GM19395 (cell line): ENCODE measurements around the gene SH3RF3.

Experiments
- ATAC-seq: cut with Tn5 transposase; IDR thresholded peaks from one replicate; pipeline ENCODE4 v1.9.1; 2021; ENCODE audit warnings: mild to moderate bottlenecking, moderate library complexity; ENCODE audit not compliant: unreplicated experiment

SH3RF3 gene

DNA sequence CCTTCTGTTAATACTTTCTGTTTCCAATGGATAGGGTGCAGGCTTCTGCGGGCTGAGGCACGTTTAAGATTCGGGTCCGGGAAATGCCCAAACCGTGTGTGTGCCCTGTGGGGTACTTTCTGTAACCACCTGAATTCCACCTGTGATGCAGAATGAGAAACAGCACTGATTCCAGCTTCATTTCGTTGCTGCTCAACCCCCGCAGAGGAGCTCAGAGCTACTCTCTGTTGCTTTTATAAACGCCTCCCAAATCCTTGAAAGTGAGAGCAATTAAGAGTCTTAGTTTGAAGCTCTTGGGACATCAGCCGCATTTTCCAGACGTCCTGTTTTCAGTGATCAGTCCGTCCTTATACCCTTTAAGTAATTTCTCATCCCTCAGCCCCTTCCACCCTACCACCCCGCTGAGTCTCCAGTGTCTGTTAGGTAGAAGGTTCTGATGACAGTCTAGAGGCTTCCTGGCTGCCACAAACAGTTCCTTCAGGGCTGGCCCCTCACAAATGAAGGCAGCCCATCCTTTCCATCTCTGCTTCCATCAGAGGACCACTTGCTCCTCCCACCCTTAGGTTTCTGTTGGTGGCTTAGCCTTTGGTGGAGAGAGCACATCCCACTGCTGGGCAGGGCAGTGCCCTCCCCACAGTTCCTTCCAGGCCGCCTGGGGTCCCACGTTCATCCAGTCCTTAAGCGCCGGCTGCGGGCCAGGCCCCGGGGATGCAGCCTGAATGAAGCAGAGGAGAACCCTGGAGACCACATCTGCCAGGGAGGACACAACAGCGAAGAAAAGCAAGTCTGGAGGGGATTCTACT is 254.7 kb downstream of the SH3RF3 start:
- ATAC-seq = no peak

DNA sequence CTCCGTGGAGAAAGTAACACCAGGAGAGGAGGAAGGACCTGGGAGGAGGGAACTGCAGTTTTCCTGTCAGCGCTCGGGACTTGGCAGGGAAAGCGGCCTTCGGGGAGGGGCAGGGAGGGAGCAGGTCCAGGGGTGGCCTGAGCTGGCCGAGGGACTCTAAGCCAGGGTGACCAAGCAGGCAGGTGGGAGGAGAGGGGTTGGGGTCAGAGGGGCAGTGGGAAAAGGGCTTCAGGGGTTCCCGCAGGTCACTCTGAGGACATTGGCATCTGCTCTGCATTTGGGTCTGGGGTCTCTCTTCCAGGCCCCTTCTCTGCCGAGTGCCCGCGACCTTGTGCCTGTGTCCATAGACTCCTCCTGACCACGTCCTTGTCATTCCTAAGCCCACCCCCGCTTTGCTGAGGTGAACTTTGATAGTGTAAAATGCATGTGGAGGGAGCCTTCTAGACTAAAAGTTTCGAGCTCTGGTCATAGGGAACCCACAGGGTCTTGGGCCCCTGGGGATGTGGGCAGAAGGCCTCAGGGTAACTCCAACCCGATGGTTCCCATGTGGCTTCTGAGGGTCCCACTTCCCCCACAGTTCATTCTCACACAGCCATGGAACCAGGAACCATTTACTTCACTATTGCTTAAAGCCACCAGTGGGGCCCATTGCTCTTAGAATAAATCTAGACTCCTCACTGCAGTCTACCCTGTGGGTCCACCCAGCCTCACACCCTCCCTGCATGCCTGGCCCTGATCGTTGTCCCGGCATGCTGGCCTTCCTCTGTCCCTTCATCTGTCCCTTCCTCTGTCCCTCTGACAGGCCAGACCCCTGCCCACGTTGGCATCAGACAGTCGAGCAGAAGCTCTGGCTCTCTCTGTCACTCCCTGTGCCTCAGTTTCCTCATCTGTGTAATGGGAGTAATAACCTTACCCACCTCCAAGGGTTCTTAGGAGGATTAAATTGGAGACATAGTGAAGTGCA is 255.6 kb downstream of the SH3RF3 start:
- ATAC-seq = no peak

DNA sequence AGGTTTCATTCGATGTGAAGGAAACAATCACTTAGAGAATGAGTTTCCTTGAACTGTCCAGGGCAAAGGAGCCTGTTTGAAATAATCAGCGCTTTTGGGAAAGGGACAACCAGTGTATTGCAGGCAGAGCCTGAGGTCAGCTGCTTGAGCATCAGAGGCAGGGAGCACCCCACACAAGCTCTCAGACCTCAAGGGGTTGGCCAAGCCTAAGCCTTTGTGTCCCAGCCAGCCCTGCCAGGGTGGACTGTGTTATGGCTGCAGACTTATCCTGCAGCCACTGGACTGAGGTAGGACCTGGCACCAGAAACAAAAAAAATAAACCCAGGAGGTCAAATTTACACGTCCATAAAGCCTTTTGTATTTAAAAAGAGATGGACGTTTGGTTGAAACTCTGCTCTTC is 256.5 kb downstream of the SH3RF3 start:
- ATAC-seq = no peak

DNA sequence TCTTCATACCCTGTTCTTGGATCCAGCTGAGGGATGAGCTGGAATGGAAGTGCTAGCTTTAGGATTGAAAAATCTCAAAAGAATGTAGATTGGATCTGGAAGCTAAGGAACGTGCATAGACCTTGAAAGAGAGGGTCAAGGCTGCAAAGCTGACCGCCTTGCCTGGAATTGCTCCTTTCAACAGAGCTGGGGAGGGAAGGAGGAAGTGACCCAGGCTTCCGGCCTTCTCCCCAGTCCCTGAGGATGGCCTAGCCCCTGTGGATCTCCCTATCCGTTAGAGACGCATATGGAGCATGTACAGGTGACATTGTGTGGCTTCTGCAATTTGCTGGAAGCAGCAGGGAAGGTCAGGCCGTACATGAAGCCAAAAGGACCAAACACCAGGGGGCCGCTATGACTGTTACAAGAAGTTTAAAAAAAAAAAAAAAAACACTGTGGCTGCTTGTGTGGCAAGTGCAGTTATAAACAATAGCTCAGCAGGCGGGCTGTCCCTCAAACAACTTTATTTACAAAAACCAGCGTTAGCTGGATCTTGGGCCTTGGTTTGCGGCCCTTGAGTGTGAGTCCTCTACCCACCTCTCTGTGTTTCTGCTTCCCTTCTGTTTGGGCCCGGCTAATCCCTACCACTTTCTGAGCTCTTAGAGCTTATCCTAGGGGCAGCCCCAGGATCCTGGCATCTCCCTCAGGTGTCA is 257.1 kb downstream of the SH3RF3 start:
- ATAC-seq = no peak

DNA sequence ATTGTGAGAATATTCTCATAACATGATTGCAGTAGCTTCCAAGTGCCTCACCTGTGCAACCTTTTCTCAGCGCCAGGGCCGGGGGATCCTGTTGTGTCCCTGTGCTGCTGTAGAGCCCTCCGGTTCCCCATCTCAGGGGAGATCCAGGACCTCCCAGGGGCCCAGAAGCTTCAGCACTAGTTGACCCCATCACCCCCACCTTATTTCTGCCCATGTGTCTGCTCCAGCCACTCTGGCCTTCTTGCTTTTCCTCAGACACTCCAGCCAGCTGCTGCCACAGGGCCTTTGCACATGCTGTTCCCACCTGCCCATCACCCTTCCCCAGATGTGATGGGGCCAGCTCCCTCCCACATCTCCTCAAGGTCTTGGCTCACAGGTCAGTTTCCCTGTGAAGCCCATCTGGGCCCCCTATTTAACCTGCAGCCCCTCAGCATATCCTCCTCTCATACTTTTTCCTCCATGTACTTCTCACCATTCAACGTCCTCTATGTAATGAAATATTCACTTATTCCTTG is 258.3 kb downstream of the SH3RF3 start:
- no peak for ATAC-seq

DNA sequence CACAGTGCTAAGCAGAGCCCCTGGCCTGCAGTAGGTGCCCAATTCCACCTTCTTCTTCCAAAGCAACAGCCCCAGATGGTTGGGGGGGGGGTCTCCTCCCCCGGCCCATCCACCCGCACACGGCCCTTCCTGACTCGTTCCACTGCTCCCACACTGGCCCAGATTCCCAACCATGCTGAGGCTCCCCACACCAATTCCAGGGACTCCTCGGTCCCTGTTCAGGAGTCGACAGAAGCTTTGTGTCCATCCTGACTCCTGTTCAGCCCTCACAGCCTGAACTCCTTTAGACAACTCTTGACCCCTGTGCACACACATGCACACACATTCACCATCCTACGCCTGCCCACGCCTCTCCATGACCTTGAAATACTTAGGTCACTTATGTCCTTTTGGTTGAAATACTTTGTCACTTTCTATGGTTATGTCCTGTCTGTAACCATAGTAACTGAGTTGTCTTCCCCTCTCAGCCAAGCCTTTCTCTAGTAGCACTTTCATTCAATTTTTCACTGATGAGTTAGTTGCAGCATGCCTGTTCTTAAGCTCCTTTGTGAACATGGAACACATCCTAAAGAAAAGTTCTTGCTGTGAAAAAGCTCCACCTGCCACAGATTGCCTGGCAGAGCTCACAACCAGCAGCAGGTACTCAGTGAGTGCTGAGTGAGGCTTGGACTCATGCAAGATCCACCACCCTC is 258.9 kb downstream of the SH3RF3 start:
- no peak for ATAC-seq

DNA sequence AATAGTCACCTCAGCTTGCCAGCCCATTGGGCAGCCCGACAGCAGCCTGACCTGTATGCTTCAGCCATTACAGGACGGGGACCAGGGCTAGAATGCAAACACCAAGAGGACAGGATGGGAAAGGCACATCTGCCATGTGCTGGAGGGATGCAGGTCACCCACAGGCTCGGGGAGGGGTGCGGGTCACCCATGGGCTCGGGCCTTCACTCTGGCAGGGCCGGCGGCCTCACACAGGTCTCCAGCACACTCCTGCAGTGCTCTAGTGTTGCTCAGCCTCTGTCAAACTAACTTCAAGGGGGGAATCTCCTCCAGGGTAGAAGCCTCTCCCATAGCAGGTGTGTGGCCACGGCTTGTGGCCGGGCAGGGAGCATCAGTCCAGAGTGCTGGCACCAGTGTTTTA is 262.2 kb downstream of the SH3RF3 start:
- ATAC-seq = no peak

DNA sequence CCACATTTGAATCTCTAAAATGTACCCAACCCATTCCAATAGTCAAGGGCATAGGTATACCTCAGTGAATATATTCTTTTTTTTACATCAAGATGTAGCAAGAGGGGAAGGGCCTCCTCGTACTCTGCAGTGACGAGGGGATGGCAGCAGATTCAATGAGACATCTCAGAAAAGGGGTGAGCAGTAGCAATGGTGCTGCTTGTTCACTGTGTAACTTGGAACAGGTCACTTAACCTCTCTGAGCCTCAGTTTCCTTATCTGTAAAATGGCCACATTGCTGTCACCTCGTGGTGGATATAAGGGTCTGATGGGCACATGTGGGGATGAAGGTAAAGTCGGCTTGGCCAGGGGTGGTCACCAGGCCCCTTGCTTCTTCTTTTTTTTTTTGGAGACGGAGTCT is 263.1 kb downstream of the SH3RF3 start:
- no peak for ATAC-seq

DNA sequence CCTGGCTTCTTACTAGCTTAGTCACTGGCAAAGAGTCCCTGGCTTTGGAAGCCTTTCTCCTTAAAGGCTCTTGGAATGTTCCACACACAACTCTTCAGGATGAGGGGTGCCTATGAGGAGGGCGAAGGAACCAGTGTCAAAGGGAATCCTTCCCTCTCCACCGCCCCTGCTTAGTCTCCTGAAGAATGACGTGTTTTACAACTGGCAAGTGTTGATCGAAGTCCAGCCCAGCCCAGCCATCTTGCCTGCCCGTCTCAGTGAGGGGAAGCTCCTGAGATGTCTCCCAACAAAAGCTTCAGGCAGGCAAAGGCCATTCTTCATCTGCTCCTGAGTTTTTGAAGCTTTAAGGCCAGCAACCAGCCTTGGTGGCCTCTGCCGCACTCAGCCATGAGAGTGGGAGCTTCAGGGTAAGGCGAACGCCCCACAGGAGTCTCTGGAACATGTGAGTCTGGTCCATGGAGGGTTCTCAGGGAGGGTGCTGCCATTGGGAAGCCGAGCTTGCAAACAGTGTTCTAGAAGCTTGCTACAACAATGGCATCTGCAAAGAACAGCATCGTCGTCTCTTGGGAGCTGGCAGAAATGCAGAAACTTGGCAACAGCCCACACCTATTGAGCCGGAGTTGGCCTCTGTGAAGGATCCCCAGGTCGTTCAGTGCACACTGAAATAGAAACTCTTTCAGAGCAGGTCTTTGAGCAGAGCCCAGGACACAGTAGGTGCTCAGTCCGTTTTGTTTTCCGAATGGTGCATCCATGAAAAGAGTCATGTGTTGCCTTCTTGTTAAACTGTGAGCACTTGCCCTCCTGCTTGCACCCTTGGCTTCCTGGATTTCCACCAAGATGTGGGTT is 264.0 kb downstream of the SH3RF3 start:
- ATAC-seq = no peak

DNA sequence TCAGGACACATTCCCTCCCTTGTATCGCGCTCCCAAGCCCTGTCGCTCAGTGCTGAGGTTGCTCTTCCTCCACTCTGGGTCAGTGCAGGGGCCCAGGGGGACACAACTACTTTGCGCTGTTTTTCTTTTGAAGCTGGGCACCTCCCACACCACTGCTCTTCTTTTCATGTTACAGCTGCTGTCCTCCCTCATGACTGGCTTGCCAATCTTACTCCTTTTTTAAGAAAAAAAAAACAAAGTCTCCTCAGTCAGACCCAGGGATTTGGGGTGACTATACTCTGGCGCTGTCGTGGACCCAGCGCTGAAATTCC is 264.6 kb downstream of the SH3RF3 start:
- no peak for ATAC-seq

DNA sequence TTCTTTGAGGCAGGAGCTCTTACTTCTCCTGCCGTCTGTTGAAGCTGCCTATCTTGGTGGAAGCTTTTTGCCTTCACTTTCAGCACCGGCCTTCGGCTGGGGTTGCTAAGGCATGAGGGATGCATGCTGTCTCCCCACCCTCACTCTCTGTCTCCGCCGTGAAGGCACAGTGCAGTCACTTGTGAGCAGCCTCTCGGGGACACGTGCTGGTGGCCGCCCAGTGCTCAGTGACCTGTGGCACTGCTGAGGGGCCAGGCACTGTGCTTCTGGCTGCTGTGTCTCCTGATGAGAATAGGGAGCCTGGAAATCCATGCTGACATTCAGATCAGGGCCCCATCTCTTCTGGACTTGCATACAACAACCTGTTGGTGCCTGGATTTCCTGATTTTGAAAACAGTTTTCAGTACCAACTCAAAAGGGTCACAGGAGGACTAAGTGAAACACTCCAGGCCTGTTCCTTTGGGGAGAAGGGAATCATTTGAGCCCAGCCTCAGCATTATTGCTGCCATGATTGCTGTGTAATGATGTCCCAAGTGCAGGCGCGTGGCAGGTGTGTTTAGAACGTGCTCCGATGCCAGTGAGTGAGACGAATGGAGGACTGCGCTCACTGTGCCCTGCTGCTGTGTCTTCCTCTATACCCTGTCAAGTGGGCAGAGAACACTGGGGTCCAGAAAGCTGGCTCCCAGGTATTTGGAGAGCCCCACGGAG is 266.6 kb downstream of the SH3RF3 start:
- no peak for ATAC-seq

DNA sequence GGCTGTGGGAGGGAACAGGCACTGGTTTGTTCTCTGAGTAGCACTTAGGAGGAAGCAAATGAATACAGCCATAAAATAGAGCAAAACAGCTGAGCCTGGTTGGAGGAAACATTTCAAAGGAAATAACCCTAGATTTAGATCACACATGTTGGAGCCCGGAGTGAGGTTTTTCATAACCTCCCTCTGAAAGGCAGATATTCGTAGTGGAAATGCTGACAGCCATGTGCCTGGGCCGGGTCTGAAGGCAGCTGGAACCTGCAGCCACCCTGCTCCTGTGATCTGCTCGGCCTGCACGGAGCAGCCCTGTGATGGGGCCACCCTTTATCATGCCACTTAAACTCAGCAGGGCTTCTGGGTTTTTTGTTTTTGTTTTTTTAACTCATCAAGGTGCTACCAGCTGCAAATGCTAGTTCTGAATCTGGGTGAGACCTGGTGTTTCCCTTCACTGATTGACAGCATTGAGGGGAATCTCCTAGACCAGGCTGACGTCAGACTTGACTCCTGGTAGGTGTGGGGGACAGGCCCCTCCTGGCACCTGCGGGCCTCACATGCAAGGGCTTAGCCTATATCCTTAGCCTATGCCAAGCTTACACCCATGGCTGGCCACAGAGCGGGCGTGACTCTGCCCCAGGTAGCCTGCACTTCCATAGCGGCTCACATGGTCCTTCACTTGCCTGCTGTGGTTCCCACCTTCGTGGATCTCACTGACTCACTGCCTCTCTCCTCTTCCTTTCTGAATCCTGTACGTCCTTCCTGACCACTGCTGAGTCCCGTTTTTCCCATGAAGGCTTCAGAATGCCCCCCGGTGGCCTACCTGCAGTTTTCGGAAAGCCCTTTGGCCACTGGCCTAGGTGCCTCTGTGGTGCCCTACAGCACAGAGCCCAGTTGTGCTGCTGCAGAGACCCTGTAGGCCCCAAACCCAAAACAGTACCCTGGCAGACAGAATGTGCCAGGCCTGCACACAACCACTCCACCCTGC is 267.5 kb downstream of the SH3RF3 start:
- no peak for ATAC-seq

DNA sequence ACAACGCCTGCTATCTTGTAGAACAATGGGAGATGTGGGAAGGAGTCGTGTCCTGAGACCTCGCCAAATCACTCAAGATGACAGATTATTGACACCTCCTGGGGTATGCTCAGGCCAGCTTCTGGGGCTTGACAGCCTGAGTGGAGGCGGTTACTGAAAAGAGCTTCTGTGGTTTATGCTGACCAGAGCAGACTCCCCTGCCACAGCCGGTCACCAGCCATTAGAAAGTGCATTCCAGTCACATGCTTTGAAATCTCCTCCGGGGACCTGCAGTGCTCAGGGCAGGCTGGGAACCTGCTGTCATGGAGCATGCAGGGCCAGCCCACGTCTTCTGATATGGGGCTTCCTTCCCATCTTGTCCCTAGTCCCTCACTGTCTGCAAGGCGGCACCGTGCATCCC is 268.9 kb downstream of the SH3RF3 start:
- no peak for ATAC-seq

DNA sequence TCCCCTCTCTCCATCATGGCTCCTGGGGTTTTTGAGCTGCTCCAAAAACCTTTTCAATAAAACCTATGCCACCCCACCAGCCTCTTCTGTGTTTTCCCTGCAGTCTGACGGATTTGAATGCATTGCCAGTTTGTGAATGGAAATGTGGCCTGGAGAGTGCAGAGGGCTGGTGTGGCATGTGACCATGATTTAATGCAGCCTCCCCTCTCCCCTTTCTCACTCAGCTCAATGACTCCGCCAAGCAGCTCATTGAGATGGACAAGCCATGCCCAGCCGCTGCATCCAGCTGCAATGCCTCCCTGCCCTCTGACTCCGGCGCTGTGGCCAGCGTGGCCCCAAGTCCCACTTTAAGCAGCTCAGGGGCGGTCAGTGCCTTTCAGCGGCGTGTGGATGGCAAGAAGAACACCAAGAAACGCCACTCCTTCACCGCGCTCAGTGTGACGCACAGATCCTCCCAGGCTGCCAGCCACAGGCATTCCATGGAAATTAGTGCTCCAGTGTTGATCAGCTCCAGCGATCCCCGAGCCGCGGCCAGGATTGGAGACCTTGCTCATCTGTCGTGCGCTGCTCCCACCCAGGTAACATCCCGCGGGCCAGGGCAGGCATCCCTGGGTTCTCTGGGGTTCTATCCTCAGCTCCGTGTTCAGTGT is 269.5 kb downstream of the SH3RF3 start:
- ATAC-seq = no peak

DNA sequence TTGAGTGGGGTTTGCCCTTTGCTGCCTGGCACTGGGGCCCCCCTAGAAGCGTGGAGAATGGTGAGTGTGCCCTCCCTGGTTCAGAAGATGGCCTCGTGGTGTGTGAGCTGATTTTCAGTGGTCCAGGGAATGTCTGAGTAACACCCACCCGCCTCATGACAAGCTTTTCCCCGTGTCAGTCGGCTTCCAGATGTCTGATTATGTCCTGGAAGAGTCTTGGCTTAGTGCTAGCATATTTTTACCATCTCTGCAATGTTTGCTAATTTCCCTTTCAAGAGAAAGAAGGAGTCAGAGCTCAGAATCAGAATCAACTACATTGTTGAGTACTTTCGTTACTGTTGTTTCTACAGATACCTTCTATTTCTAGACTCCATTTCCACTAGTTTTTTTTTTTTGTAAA is 270.1 kb downstream of the SH3RF3 start:
- no peak for ATAC-seq

DNA sequence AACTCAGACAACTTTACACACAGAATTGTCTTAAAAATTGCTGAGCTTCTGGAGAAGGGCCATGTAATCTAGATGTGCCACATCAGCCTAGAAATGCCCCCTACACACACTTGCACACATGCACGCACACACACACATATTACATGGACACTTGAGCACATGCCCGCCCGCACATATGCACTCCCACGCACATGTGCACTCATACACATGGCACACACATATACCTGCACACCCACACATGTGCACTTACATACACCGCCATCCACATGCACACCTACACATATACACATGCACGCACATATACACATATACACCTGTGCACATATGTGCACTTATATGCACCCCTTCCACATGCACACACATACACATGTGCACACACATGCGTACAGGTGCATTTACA is 271.1 kb downstream of the SH3RF3 start:
- ATAC-seq = no peak

DNA sequence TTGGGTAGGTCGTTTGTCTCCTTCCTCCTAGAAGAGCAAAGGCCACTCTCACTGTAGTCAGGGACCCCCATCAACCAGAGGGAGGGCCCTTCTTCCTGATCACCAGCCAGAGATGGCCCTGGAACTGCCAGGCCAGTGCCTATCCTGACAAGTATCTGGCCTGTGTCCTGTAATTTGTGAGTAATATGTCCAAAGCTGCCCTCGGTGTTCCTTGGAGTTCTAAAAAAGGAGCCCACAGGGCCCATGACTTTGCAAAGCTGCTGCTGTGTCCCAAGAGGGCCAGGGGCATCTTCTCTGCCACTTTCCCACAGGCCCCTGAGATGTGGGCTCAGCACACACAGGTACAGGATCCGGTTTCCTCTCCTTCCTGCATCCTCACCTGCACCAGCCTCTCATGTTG is 272.4 kb downstream of the SH3RF3 start:
- ATAC-seq = no peak

DNA sequence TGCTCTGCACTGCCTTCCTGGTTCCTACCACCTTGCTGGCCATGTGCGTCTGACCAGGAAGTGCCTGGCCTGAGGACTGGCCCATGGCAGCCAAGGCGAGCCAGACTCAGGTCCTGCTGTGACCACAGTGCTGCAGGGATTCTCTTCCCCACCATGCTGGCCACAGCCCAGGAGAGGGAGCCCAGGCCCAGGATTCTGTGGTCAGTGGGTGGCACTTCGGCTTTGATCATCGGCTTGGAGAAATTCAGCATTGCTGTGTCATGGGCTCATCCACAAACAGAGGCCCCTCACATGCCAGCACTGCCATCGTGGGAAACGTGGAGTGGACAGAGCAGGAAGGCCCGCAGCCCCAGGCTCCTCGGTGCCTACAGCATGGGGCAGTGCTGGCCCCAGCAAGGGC is 273.2 kb downstream of the SH3RF3 start:
- no peak for ATAC-seq
